ENCODE data around the gene SPIRE2. TPM values are rescaled to one million over a fixed set of nuclear protein-coding genes. Genes with fewer than 3 reads are reported as not detected.

SPIRE2 gene
- total and polyA plus RNA-seq, 2 of the 4 experiments (the other 2 are of a cell fraction) = 0.72 to 1.9 TPM

GRCh38 chr16:89823087-89823823, 5.0 kb upstream of the SPIRE2 start:
- H3K4me3 ChIP-seq (ENCODE audit: insufficient read depth, low read depth, low read length) = no peak overlapping the region
- no peaks in the 10 kb centered on the region for H3K9me1 ChIP-seq (ENCODE audit: insufficient read depth, low read length)
- no CpG with 5 or more reads among the region's 8 CpGs for WGBS, 2 experiments (ENCODE audit: extremely low coverage in 2 of 2, insufficient read length in 1 of 2)
- no peaks in the 10 kb centered on the region for H4K20me1 ChIP-seq (ENCODE audit: insufficient read depth, low read length)
- no peak overlapping the region for H4K91ac ChIP-seq (ENCODE audit: insufficient read depth, low read depth, low read length)
- no peak overlapping the region for H3K4me2 ChIP-seq (ENCODE audit: low read depth, low read length)
- H3K4ac ChIP-seq (ENCODE audit: low read depth, low read length) = no peak overlapping the region
- H4K5ac ChIP-seq (ENCODE audit: low read depth, low read length) = no peak overlapping the region
- peaks cover 3% of the 10 kb centered on the region; the same call in 1 of the 2 replicates for H3K4me1 ChIP-seq (ENCODE audit: control insufficient read depth, insufficient read depth, low read length)
- H3K79me1 ChIP-seq (ENCODE audit: low read depth in 1 of 2, low read length in 2 of 2) = peaks cover 0 to 4% of the 10 kb centered on the region in 2 experiments; a peak in 1 of 4 replicates
- dilution Hi-C loops (cut with HindIII; ENCODE audit: low sequenced_read_pairs, unreplicated experiment) = no loop called here
- H2BK20ac ChIP-seq (ENCODE audit: low read depth, low read length) = no peak overlapping the region
- H2AK5ac ChIP-seq (ENCODE audit: low read depth, low read length) = no peak overlapping the region
- ChIA-PET CTCF (no interaction called here), POLR2A (ENCODE audit: unreplicated experiment) (no interaction called here)
- no peak overlapping the region for H2AK9ac ChIP-seq (replicated peaks; ENCODE audit: low read depth, low read length, poor library complexity)
- H2BK120ac ChIP-seq (ENCODE audit: low read depth, low read length) = no peak overlapping the region
- H3K36me3 ChIP-seq (ENCODE audit: control insufficient read depth, insufficient read depth, low read length) = no peaks in the 10 kb centered on the region
- no peak overlapping the region for H3K9ac ChIP-seq (ENCODE audit: low read depth, low read length)
- H2BK15ac ChIP-seq (ENCODE audit: low read depth, low read length) = no peak overlapping the region
- no peak overlapping the region for H3K56ac ChIP-seq (ENCODE audit: extremely low read depth, insufficient read depth, low read length)
- H3K23ac ChIP-seq (ENCODE audit: low read depth, low read length) = no peak overlapping the region
- intact Hi-C loops (cut with micrococcal nuclease) = no loop called here
- no peak overlapping the region for H3K27ac ChIP-seq (ENCODE audit: insufficient read depth, low read length)
- no peak overlapping the region for H3K18ac ChIP-seq (ENCODE audit: low read depth, low read length)
- H3K9me3 ChIP-seq (ENCODE audit: control insufficient read depth, insufficient read depth, low read length) = no peaks in the 10 kb centered on the region
- H2AFZ ChIP-seq (replicated peaks; ENCODE audit: low read length, poor library complexity) = no peak overlapping the region
- H4K8ac ChIP-seq (ENCODE audit: low read depth in 2 of 2, low read length in 2 of 2) = no peak overlapping the region
- no TSS peak for BruUV-seq (replicated peaks)
- TF ChIP-seq USF2 (IDR thresholded peaks at IDR 0.05; ENCODE audit: low read depth, low read length) (no peak), BHLHE40 (IDR thresholded peaks at IDR 0.05; ENCODE audit: low read depth, low read length) (no peak), MXI1 (IDR thresholded peaks at IDR 0.05; ENCODE audit: borderline replicate concordance, low read depth, low read length) (no peak), FOS (IDR thresholded peaks at IDR 0.05; ENCODE audit: low read depth, low read length) (no peak), CHD1 (IDR thresholded peaks at IDR 0.05; ENCODE audit: low read depth, low read length) (no peak), RFX5 (IDR thresholded peaks at IDR 0.05; ENCODE audit: low read depth, low read length) (no peak), ELK1 (IDR thresholded peaks at IDR 0.05; ENCODE audit: borderline replicate concordance, low read depth, low read length) (no peak), RAD21 (IDR thresholded peaks at IDR 0.05; ENCODE audit: low read length) (no peak), POLR2A (IDR thresholded peaks at IDR 0.05; ENCODE audit: low read depth, low read length) (no peak), CEBPB (IDR thresholded peaks at IDR 0.05; ENCODE audit: low read depth, low read length) (no peak), CTCF (conservative IDR thresholded peaks at IDR 0.05; ENCODE audit: low read depth, low read length) (no peak), NFE2L2 (IDR thresholded peaks at IDR 0.05; ENCODE audit: low read depth, low read length) (no peak), RCOR1 (IDR thresholded peaks at IDR 0.05; ENCODE audit: insufficient replicate concordance, low read length) (no peak), SMC3 (IDR thresholded peaks at IDR 0.05; ENCODE audit: low read depth, low read length) (no peak)
- no peak for DNase-seq
- H3K14ac ChIP-seq (replicated peaks; ENCODE audit: low read depth, low read length) = no peak overlapping the region
- ATAC-seq (ENCODE audit: low read depth) = no peak
- no peak overlapping the region for H2BK5ac ChIP-seq (ENCODE audit: low read depth, low read length, poor library complexity, severe bottlenecking)
- no peaks in the 10 kb centered on the region for H3K27me3 ChIP-seq (ENCODE audit: control insufficient read depth, insufficient read depth, low read length)
- in situ Hi-C loops (cut with MboI; ENCODE audit: low sequenced_read_pairs) = no loop called here

All from IMR-90 (cell line).